H9 (cell line): ENCODE measurements around the gene PCNX2. TPM values are rescaled to one million over a fixed set of nuclear protein-coding genes. Genes with fewer than 3 reads are reported as not detected.

Source experiments
- DNase-seq: peaks from one replicate; pipeline ENCODE4 v3.0.0-alpha.2; 2017
- H2AFZ ChIP-seq: one replicate; pipeline ENCODE4 v1.6.1; 2013; ENCODE audit warnings: mild to moderate bottlenecking, low read length, control low read depth, moderate library complexity
- H2AK5ac ChIP-seq: 2 replicates; pipeline ENCODE4 v1.6.1; 2013; ENCODE audit warnings: low read length, control low read depth, mixed read lengths; ENCODE audit not compliant: insufficient read length
- H2BK120ac ChIP-seq: one replicate; pipeline ENCODE4 v1.6.1; 2013; ENCODE audit warnings: low read depth, mild to moderate bottlenecking, low read length, control low read depth, inconsistent platforms; ENCODE audit not compliant: poor library complexity, severe bottlenecking
- H2BK12ac ChIP-seq: 2 replicates; pipeline ENCODE4 v1.6.1; 2013; ENCODE audit warnings: low read length, control low read depth, mixed read lengths, low read depth; ENCODE audit not compliant: insufficient read length
- H2BK15ac ChIP-seq: 2 replicates; pipeline ENCODE4 v1.6.1; 2013; ENCODE audit warnings: low read depth, low read length, control low read depth
- H2BK20ac ChIP-seq: one replicate; pipeline ENCODE4 v1.6.1; 2013; ENCODE audit warnings: low read depth, mild to moderate bottlenecking, low read length, control low read depth, inconsistent platforms; ENCODE audit not compliant: poor library complexity, severe bottlenecking
- H2BK5ac ChIP-seq: 2 replicates; pipeline ENCODE4 v1.6.1; 2013; ENCODE audit warnings: low read length, control low read depth, mixed read lengths; ENCODE audit not compliant: insufficient read length
- H3K14ac ChIP-seq: 2 replicates; pipeline ENCODE4 v1.6.1; 2013; ENCODE audit warnings: low read length, control low read depth; ENCODE audit not compliant: insufficient read depth
- H3K18ac ChIP-seq: 2 replicates; pipeline ENCODE4 v1.6.1; 2013; ENCODE audit warnings: low read depth, mild to moderate bottlenecking, mixed read lengths, low read length, control low read depth; ENCODE audit not compliant: insufficient read length
- H3K23ac ChIP-seq: 2 replicates; pipeline ENCODE4 v1.6.1; 2013; ENCODE audit warnings: low read length, control low read depth, mixed read lengths, low read depth; ENCODE audit not compliant: insufficient read length
- H3K23me2 ChIP-seq: 2 replicates; pipeline ENCODE4 v1.6.1; 2013; ENCODE audit warnings: low read depth, mild to moderate bottlenecking, mixed read lengths, low read length, control low read depth; ENCODE audit not compliant: insufficient read length, poor library complexity, severe bottlenecking
- H3K27ac ChIP-seq: 2 replicates; pipeline ENCODE4 v1.5.1; 2013; ENCODE audit warnings: low read length, control low read depth, mixed read lengths, low read depth; ENCODE audit not compliant: insufficient read length
- H3K27me3 ChIP-seq: 2 replicates; pipeline ENCODE4 v1.6.1; 2013; ENCODE audit warnings: low read length, control low read depth, inconsistent platforms; ENCODE audit not compliant: insufficient read depth
- H3K4ac ChIP-seq: 2 replicates; pipeline ENCODE4 v1.6.1; 2013; ENCODE audit warnings: low read depth, mild to moderate bottlenecking, control low read depth, inconsistent platforms, low read length, moderate library complexity
- H3K4me1 ChIP-seq: 2 replicates; pipeline ENCODE4 v1.6.1; 2013; ENCODE audit warnings: low read length, control low read depth, inconsistent platforms; ENCODE audit not compliant: insufficient read depth
- H3K4me2 ChIP-seq: 2 replicates; pipeline ENCODE4 v1.6.1; 2013; ENCODE audit warnings: low read length, control low read depth, mixed read lengths; ENCODE audit not compliant: insufficient read length, insufficient read depth
- H3K56ac ChIP-seq: 2 replicates; pipeline ENCODE4 v1.6.1; 2013; ENCODE audit warnings: low read depth, mild to moderate bottlenecking, mixed read lengths, low read length, control low read depth; ENCODE audit not compliant: insufficient read length
- H3K79me1 ChIP-seq: 2 replicates; pipeline ENCODE4 v1.6.1; 2013; ENCODE audit warnings: low read depth, mild to moderate bottlenecking, moderate library complexity, low read length, control low read depth, inconsistent platforms; ENCODE audit not compliant: insufficient read depth, poor library complexity, severe bottlenecking
- H3K79me2 ChIP-seq: 2 replicates; pipeline ENCODE4 v1.6.1; 2013; ENCODE audit warnings: low read length, control low read depth, inconsistent platforms; ENCODE audit not compliant: insufficient read depth
- H3K9ac ChIP-seq: 2 replicates; pipeline ENCODE4 v1.6.1; 2013; ENCODE audit warnings: low read length, control low read depth, mixed read lengths; ENCODE audit not compliant: insufficient read length; ENCODE audit errors: extremely low read depth
- H3K9me3 ChIP-seq: one replicate; pipeline ENCODE4 v1.6.1; 2013; ENCODE audit warnings: low read depth, low read length, inconsistent platforms; ENCODE audit not compliant: control insufficient read depth
- H3T11ph ChIP-seq: one replicate; pipeline ENCODE4 v1.6.1; 2013; ENCODE audit warnings: mild to moderate bottlenecking, low read length, control low read depth, inconsistent platforms
- H4K20me1 ChIP-seq: one replicate; pipeline ENCODE4 v1.6.1; 2013; ENCODE audit not compliant: control insufficient read depth, insufficient read length, insufficient read depth
- H4K5ac ChIP-seq: 2 replicates; pipeline ENCODE4 v1.6.1; 2013; ENCODE audit warnings: low read depth, mild to moderate bottlenecking, mixed read lengths, low read length, control low read depth; ENCODE audit not compliant: insufficient read length
- H4K8ac ChIP-seq: replicated peaks from 2 replicates; pipeline ENCODE4 v1.6.1; 2013; ENCODE audit warnings: low read length, control low read depth, mixed read lengths, low read depth; ENCODE audit not compliant: insufficient read length
- H4K91ac ChIP-seq: 2 replicates; pipeline ENCODE4 v1.6.1; 2013; ENCODE audit warnings: low read depth, mild to moderate bottlenecking, moderate library complexity, mixed read lengths, low read length, control low read depth; ENCODE audit not compliant: insufficient read length
- H3K27ac Mint-ChIP-seq, 3 experiments: 2 replicates in 2 of 3; 3 replicates in 1 of 3; pipeline ENCODE4 v1.8.0; 2020 to 2021; ENCODE audit warnings: mixed read lengths in 3 of 3, mild to moderate bottlenecking in 1 of 3, moderate library complexity in 1 of 3
- H3K27me3 Mint-ChIP-seq: 2 replicates; pipeline ENCODE4 v1.8.0; 2021; ENCODE audit warnings: low read depth, mild to moderate bottlenecking, moderate library complexity, mixed read lengths
- H3K36me3 Mint-ChIP-seq, 3 experiments: 2 replicates in 2 of 3; 3 replicates in 1 of 3; pipeline ENCODE4 v1.8.0; 2020 to 2021; ENCODE audit warnings: low read depth in 3 of 3, mixed read lengths in 3 of 3; ENCODE audit not compliant: insufficient read depth in 1 of 3
- H3K4me1 Mint-ChIP-seq, 2 experiments: 2 replicates each; pipeline ENCODE4 v1.8.0; 2020; ENCODE audit warnings: mixed read lengths in 2 of 2
- H3K4me3 Mint-ChIP-seq, 2 experiments: 2 replicates in 1 of 2; 3 replicates in 1 of 2; pipeline ENCODE4 v1.8.0; 2020 to 2021; ENCODE audit warnings: mild to moderate bottlenecking in 2 of 2, mixed read lengths in 2 of 2, moderate library complexity in 1 of 2
- H3K9me3 Mint-ChIP-seq, 2 experiments: 2 replicates in 1 of 2; 3 replicates in 1 of 2; pipeline ENCODE4 v1.8.0; 2020; ENCODE audit warnings: mild to moderate bottlenecking in 2 of 2, mixed read lengths in 2 of 2, moderate library complexity in 1 of 2
- CTCF ChIP-seq: fragments of 200-600 bp; sonication (generic); conservative IDR thresholded peaks from 3 replicates; pipeline ENCODE4 v1.8.0; 2021; ENCODE audit warnings: antibody characterized with exemption, mild to moderate bottlenecking
- WGBS: extraction: QIAGEN DNeasy Blood & Tissue Kit; methylation state at CpG from one replicate; pipeline ENCODE4 v1.1.7; 2013; ENCODE audit warnings: missing lambda C conversion rate, low lambda C conversion rate, mixed read lengths; ENCODE audit not compliant: insufficient read length; ENCODE audit errors: extremely low coverage; 5-methylcytosine and 5-hydroxymethylcytosine counted together
- total RNA-seq: library from RNA; stranded (reverse); gene quantifications from 2 replicates; pipeline ENCODE4 v1.2.1, GENCODE V29; 2021

Gene PCNX2
- total RNA-seq, 1 experiment from 2014 or later = 45.1 TPM

GRCh38 chr1:232951605-232952004 is 343.9 kb downstream of the PCNX2 start:
- no peak overlapping the region; a peak in 1 of 7 replicates for H3K27ac Mint-ChIP-seq
- H2BK120ac ChIP-seq = no peak overlapping the region
- H4K8ac ChIP-seq = no peak overlapping the region

More at GRCh38 chr1:232951605-232952004, 343.9 kb downstream of the PCNX2 start:
- H3K9me3 ChIP-seq = no peaks in the 10 kb centered on the region
- no peak overlapping the region for H4K5ac ChIP-seq
- no peak overlapping the region for H3K56ac ChIP-seq
- H3K14ac ChIP-seq = no peak overlapping the region
- no CpG with 5 or more reads among the region's 1 CpG for WGBS
- peak overlapping the region; percentile 1 for H3K9ac ChIP-seq
- peaks cover 4% of the 10 kb centered on the region; the same call in 1 of the 2 replicates for H3K4me1 ChIP-seq
- DNase-seq = no peak
- no peak overlapping the region for H2AK5ac ChIP-seq
- peaks cover 38 to 41% of the 10 kb centered on the region in 2 experiments for H3K4me1 Mint-ChIP-seq
- H3K4me2 ChIP-seq = peak overlapping the region; percentile 68
- H3K27me3 ChIP-seq = no peaks in the 10 kb centered on the region
- H3K4ac ChIP-seq = no peak overlapping the region
- H2BK5ac ChIP-seq = no peak overlapping the region
- H4K20me1 ChIP-seq = no peaks in the 10 kb centered on the region
- H3K79me2 ChIP-seq = peaks cover 11% of the 10 kb centered on the region; the same call in 1 of the 2 replicates
- peaks cover 3% of the 10 kb centered on the region for H3K23me2 ChIP-seq
- H3K9me3 Mint-ChIP-seq = no peaks in the 10 kb centered on the region; a peak in 1 of 5 replicates
- no peak overlapping the region for H3K18ac ChIP-seq
- H2BK20ac ChIP-seq = no peak overlapping the region
- H2BK12ac ChIP-seq = no peak overlapping the region
- TF ChIP-seq CTCF = no peak
- H3K27me3 Mint-ChIP-seq = peaks cover 6% of the 10 kb centered on the region; the same call in 1 of the 2 replicates
- no peak overlapping the region for H3K27ac ChIP-seq
- H3T11ph ChIP-seq = no peak overlapping the region
- peak overlapping the region; percentile 83 to 98 for H3K4me3 Mint-ChIP-seq
- H3K79me1 ChIP-seq = peaks cover 8% of the 10 kb centered on the region
- no peak overlapping the region for H2AFZ ChIP-seq
- H3K23ac ChIP-seq = no peak overlapping the region
- no peak overlapping the region for H2BK15ac ChIP-seq
- no peak overlapping the region for H4K91ac ChIP-seq
- peaks cover 4 to 11% (median 8%) of the 10 kb centered on the region in 3 experiments; a peak in 5 of 7 replicates for H3K36me3 Mint-ChIP-seq
